ENCODE data around the gene ERRFI1. TPM values are rescaled to one million over a fixed set of nuclear protein-coding genes. Genes with fewer than 3 reads are reported as not detected.

Gene ERRFI1
- total RNA-seq, 1 donor: 106 TPM

GRCh38 chr1:8028571-8028910 lies 2.4 kb upstream of the ERRFI1 start:
- H3K4me3 ChIP-seq (ENCODE audit: low read depth, low read length): no peak overlapping the region
- DNase-seq (ENCODE audit: low read depth): no peak
- no peak for TF ChIP-seq CTCF (IDR thresholded peaks at IDR 0.05; ENCODE audit: insufficient read depth, low read length)

GRCh38 chr1:8027748-8028570 lies 1.9 kb upstream of the ERRFI1 start:
- peak; percentile 93 for DNase-seq (ENCODE audit: low read depth)
- TF ChIP-seq CTCF (IDR thresholded peaks at IDR 0.05; ENCODE audit: insufficient read depth, low read length): no peak
- peak overlapping the region; percentile 18 for H3K4me3 ChIP-seq (ENCODE audit: low read depth, low read length)

- peak overlapping the region; percentile 76 for H3K4me3 ChIP-seq (ENCODE audit: low read depth, low read length)
- no peak for TF ChIP-seq CTCF (IDR thresholded peaks at IDR 0.05; ENCODE audit: insufficient read depth, low read length)
- DNase-seq (ENCODE audit: low read depth): peak; percentile 62
Observed at GRCh38 chr1:8026976-8027747, 1.1 kb upstream of the ERRFI1 start.

- TF ChIP-seq CTCF (IDR thresholded peaks at IDR 0.05; ENCODE audit: insufficient read depth, low read length): no peak
- peak overlapping the region; percentile 86 for H3K4me3 ChIP-seq (ENCODE audit: low read depth, low read length)
- DNase-seq (ENCODE audit: low read depth): no peak
Observed at GRCh38 chr1:8025671-8026144, 401 bp downstream of the ERRFI1 start.

- H3K4me3 ChIP-seq (ENCODE audit: low read depth, low read length): peak overlapping the region; percentile 86
- DNase-seq (ENCODE audit: low read depth): peak; percentile 53
- TF ChIP-seq CTCF (IDR thresholded peaks at IDR 0.05; ENCODE audit: insufficient read depth, low read length): no peak
Observed at GRCh38 chr1:8025061-8025670, 943 bp downstream of the ERRFI1 start.

- no peak for DNase-seq (ENCODE audit: low read depth)
- no peak for TF ChIP-seq CTCF (IDR thresholded peaks at IDR 0.05; ENCODE audit: insufficient read depth, low read length)
- peak overlapping the region; percentile 86 for H3K4me3 ChIP-seq (ENCODE audit: low read depth, low read length)
Observed at GRCh38 chr1:8024329-8024728, 1.8 kb downstream of the ERRFI1 start.
